H1 (cell line): Measurements from ENCODE around the gene BLOC1S1. TPM values are rescaled to one million over a fixed set of nuclear protein-coding genes. Genes with fewer than 3 reads are reported as not detected.

Experiments
- CTCF ChIA-PET: fragments of 300-600 bp; sonication (Branson Sonifier 250); formaldehyde crosslinking; loops from one replicate; lab custom pipeline; 2021; ENCODE audit not compliant: partially characterized antibody; lab: Charles Lee
- POLR2A ChIA-PET: fragments of 300-600 bp; sonication (Branson Sonifier 250); formaldehyde crosslinking; loops from one replicate; lab custom pipeline; 2021; ENCODE audit warnings: inconsistent platforms; ENCODE audit not compliant: partially characterized antibody; lab: Charles Lee
- DNase-seq, 2 experiments: peaks; one replicate each; pipeline versions ENCODE4 v3.0.0 to v3.0.0-alpha.2; 2010 to 2022; ENCODE audit warnings: low spot score in 2 of 2, low read depth in 1 of 2, mixed read lengths in 1 of 2
- FAIRE-seq: peaks from 2 replicates; lab custom pipeline; 2011; peaks lifted over from hg19 to GRCh38; lab: Jason Lieb, UNC
- H2AFZ ChIP-seq: 2 replicates; pipeline ENCODE4 v1.8.1; 2012; ENCODE audit warnings: low read length, inconsistent platforms
- H2AK5ac ChIP-seq: 2 replicates; pipeline ENCODE4 v1.6.1; 2013; ENCODE audit warnings: low read depth, low read length
- H2BK120ac ChIP-seq: replicated peaks from 2 replicates; pipeline ENCODE3; 2013; ENCODE audit warnings: low read depth, low read length, inconsistent platforms
- H2BK12ac ChIP-seq: 2 replicates; pipeline ENCODE4 v1.6.1; 2013; ENCODE audit warnings: low read depth, low read length
- H2BK15ac ChIP-seq: 2 replicates; pipeline ENCODE4 v1.6.1; 2013; ENCODE audit warnings: low read length
- H2BK20ac ChIP-seq: 2 replicates; pipeline ENCODE4 v1.6.1; 2013; ENCODE audit warnings: low read length
- H2BK5ac ChIP-seq: 2 replicates; pipeline ENCODE4 v1.6.1; 2013; ENCODE audit warnings: low read depth, low read length
- H3K14ac ChIP-seq: 2 replicates; pipeline ENCODE4 v1.6.1; 2013; ENCODE audit warnings: inconsistent platforms; ENCODE audit not compliant: insufficient read length
- H3K18ac ChIP-seq: 2 replicates; pipeline ENCODE4 v1.6.1; 2013; ENCODE audit warnings: low read length; ENCODE audit errors: extremely low read depth
- H3K23ac ChIP-seq: 2 replicates; pipeline ENCODE4 v1.6.1; 2013; ENCODE audit warnings: inconsistent platforms; ENCODE audit not compliant: insufficient read length
- H3K23me2 ChIP-seq: 2 replicates; pipeline ENCODE4 v1.6.1; 2013; ENCODE audit warnings: low read depth, low read length
- H3K27ac ChIP-seq: 2 replicates; pipeline ENCODE4 v1.6.1; 2011; ENCODE audit warnings: low read depth, low read length, inconsistent platforms
- H3K27me3 ChIP-seq, 4 experiments: replicated peaks in 1 of 4; 1 replicate in 1 of 4; 2 replicates in 3 of 4; pipeline versions ENCODE4 v1.6.1 to v1.8.1; 2011 to 2013; ENCODE audit warnings: low read length in 3 of 4, mild to moderate bottlenecking in 3 of 4, inconsistent platforms in 2 of 4, mixed read lengths in 2 of 4, moderate library complexity in 1 of 4; ENCODE audit not compliant: control insufficient read depth in 3 of 4, insufficient read depth in 3 of 4; ENCODE audit errors: extremely low read depth in 1 of 4
- H3K36me3 ChIP-seq, 4 experiments: 2 replicates each; pipeline versions ENCODE4 v1.6.1 to v1.8.1; 2011 to 2013; ENCODE audit warnings: mild to moderate bottlenecking in 4 of 4, low read length in 3 of 4, moderate library complexity in 2 of 4, control low read depth in 1 of 4, inconsistent platforms in 1 of 4; ENCODE audit not compliant: insufficient read depth in 4 of 4, control insufficient read depth in 2 of 4
- H3K4ac ChIP-seq: replicated peaks from 2 replicates; pipeline ENCODE3; 2013; ENCODE audit warnings: low read length, low read depth, mixed read lengths, inconsistent platforms; ENCODE audit not compliant: insufficient read length
- H3K4me1 ChIP-seq, 4 experiments: replicated peaks in 1 of 4; 1 replicate in 1 of 4; 2 replicates in 3 of 4; pipeline versions ENCODE4 v1.6.1 to v1.8.1; 2011 to 2013; ENCODE audit warnings: low read length in 3 of 4, inconsistent platforms in 2 of 4, mixed read lengths in 1 of 4; ENCODE audit not compliant: insufficient read depth in 4 of 4, control insufficient read depth in 3 of 4
- H3K4me2 ChIP-seq, 2 experiments: 2 replicates each; pipeline versions ENCODE4 v1.6.1 to v1.8.1; 2011 to 2013; ENCODE audit warnings: low read depth in 2 of 2, low read length in 2 of 2, control low read depth in 1 of 2, inconsistent platforms in 1 of 2, mild to moderate bottlenecking in 1 of 2; ENCODE audit not compliant: insufficient read depth in 1 of 2
- H3K4me3 ChIP-seq, 4 experiments: fragments of 200-600, 300-600 bp in 1 of 4; sonication (generic), shearing (Covaris generic), sonication (Bioruptor Twin) in 1 of 4; 2 replicates each; pipeline versions ENCODE4 v1.5.1 to v1.8.1; 2011 to 2016; ENCODE audit warnings: low read length in 4 of 4, low read depth in 3 of 4, control low read depth in 2 of 4, inconsistent platforms in 2 of 4, mild to moderate bottlenecking in 2 of 4, mixed read lengths in 1 of 4, moderate library complexity in 1 of 4; ENCODE audit not compliant: insufficient read depth in 2 of 4; ENCODE audit errors: extremely low read depth in 1 of 4
- H3K56ac ChIP-seq: replicated peaks from 2 replicates; pipeline ENCODE3; 2013; ENCODE audit warnings: low read depth, mild to moderate bottlenecking, mixed read lengths, low read length, inconsistent platforms; ENCODE audit not compliant: insufficient read length
- H3K79me1 ChIP-seq: 2 replicates; pipeline ENCODE4 v1.6.1; 2013; ENCODE audit warnings: low read depth, low read length, control low read depth
- H3K79me2 ChIP-seq, 2 experiments: 2 replicates each; pipeline versions ENCODE4 v1.6.1 to v1.8.1; 2012 to 2013; ENCODE audit warnings: low read length in 2 of 2, mild to moderate bottlenecking in 2 of 2, inconsistent platforms in 1 of 2; ENCODE audit not compliant: insufficient read depth in 2 of 2, control insufficient read depth in 1 of 2
- H3K9ac ChIP-seq, 4 experiments: replicated peaks in 1 of 4; 1 replicate in 1 of 4; 2 replicates in 3 of 4; pipeline versions ENCODE4 v1.6.1 to v1.8.1; 2011 to 2013; ENCODE audit warnings: low read depth in 3 of 4, low read length in 3 of 4, control low read depth in 2 of 4, mild to moderate bottlenecking in 2 of 4, moderate library complexity in 2 of 4, inconsistent platforms in 1 of 4; ENCODE audit errors: extremely low read depth in 1 of 4
- H3K9me3 ChIP-seq, 2 experiments: 2 replicates each; pipeline versions ENCODE4 v1.6.1 to v1.8.1; 2012 to 2013; ENCODE audit warnings: mild to moderate bottlenecking in 2 of 2, moderate library complexity in 2 of 2, control low read depth in 1 of 2, inconsistent platforms in 1 of 2, low read depth in 1 of 2, low read length in 1 of 2, mixed read lengths in 1 of 2; ENCODE audit not compliant: insufficient read depth in 2 of 2
- H4K20me1 ChIP-seq, 2 experiments: replicated peaks in 1 of 2; 2 replicates each; pipeline versions ENCODE3 to v1.8.1; 2011 to 2013; ENCODE audit warnings: inconsistent platforms in 2 of 2, low read length in 2 of 2, mild to moderate bottlenecking in 1 of 2; ENCODE audit not compliant: insufficient read depth in 2 of 2, control insufficient read depth in 1 of 2
- H4K5ac ChIP-seq: 2 replicates; pipeline ENCODE4 v1.6.1; 2013; ENCODE audit warnings: low read length, low read depth, mixed read lengths, inconsistent platforms; ENCODE audit not compliant: insufficient read length
- H4K8ac ChIP-seq: 2 replicates; pipeline ENCODE4 v1.8.0; 2013; ENCODE audit warnings: mild to moderate bottlenecking, moderate library complexity, low read length, inconsistent platforms; ENCODE audit not compliant: insufficient read depth; ENCODE audit errors: extremely low read depth
- H4K91ac ChIP-seq: replicated peaks from 2 replicates; pipeline ENCODE3; 2013; ENCODE audit warnings: low read length, mixed read lengths, inconsistent platforms; ENCODE audit not compliant: insufficient read length
- BCL11A ChIP-seq, 2 experiments: IDR thresholded peaks; one replicate each; pipeline ENCODE4 v1.6.1; 2011; ENCODE audit warnings: low read depth in 2 of 2, low read length in 2 of 2, mild to moderate bottlenecking in 2 of 2
- CREB1 ChIP-seq: IDR thresholded peaks from 2 replicates; pipeline ENCODE4 v1.6.1; 2012; ENCODE audit warnings: inconsistent platforms
- EGR1 ChIP-seq: IDR thresholded peaks from 2 replicates; pipeline ENCODE4 v1.6.1; 2011; ENCODE audit warnings: low read depth, low read length, borderline replicate concordance
- HDAC6 ChIP-seq: IDR thresholded peaks from one replicate; pipeline ENCODE4 v1.7.1; 2012; ENCODE audit warnings: low read depth, mild to moderate bottlenecking, inconsistent platforms, low read length, moderate library complexity
- NRF1 ChIP-seq: IDR thresholded peaks from 2 replicates; pipeline ENCODE4 v1.6.1; 2011; ENCODE audit warnings: mild to moderate bottlenecking, low read depth, low read length, improper control_type of control experiment
- SIRT6 ChIP-seq: IDR thresholded peaks from one replicate; pipeline ENCODE4 v1.7.1; 2012; ENCODE audit warnings: low read length, inconsistent platforms
- SP1 ChIP-seq: IDR thresholded peaks from 2 replicates; pipeline ENCODE4 v1.6.1; 2011; ENCODE audit warnings: low read depth, low read length
- SP4 ChIP-seq: IDR thresholded peaks from 2 replicates; pipeline ENCODE4 v1.6.1; 2012; ENCODE audit warnings: low read length, inconsistent platforms
- TEAD4 ChIP-seq: IDR thresholded peaks from 2 replicates; pipeline ENCODE4 v1.6.1; 2012; ENCODE audit warnings: low read depth, low read length, inconsistent platforms, mixed read lengths
- ZNF274 ChIP-seq: IDR thresholded peaks from 2 replicates; pipeline ENCODE4 v1.7.0; 2012; ENCODE audit warnings: low read length, borderline replicate concordance; ENCODE audit errors: extremely low read depth
- WGBS, 2 experiments: shearing (Covaris generic) in 1 of 2; methylation state at CpG; one replicate each; pipeline versions ENCODE4 v1.1.6 to v1.1.7; 2013 to 2015; ENCODE audit warnings: low lambda C conversion rate in 2 of 2, mixed read lengths in 2 of 2, inconsistent platforms in 1 of 2, low coverage in 1 of 2, missing lambda C conversion rate in 1 of 2; ENCODE audit not compliant: insufficient replicate concordance in 2 of 2, insufficient coverage in 1 of 2, insufficient read length in 1 of 2; ENCODE audit errors: extremely low coverage in 1 of 2, missing lambda C conversion rate in 1 of 2; 5-methylcytosine and 5-hydroxymethylcytosine counted together
- polyA plus RNA-seq, 7 experiments: library from polyadenylated mRNA; depleted of rRNA in 3 of 7; stranded (reverse) in 5 of 7; unstranded in 2 of 7; fragments of >200 nt in 5 of 7; fragments of 200-250 nt in 2 of 7; gene quantifications; 1 replicate in 5 of 7; 2 replicates in 1 of 7; 4 replicates in 1 of 7; pipeline versions ENCODE4 v1.2.1 to v1.2.3, GENCODE V29; 2011 to 2013; ENCODE audit warnings: missing spikeins in 2 of 7, mixed read lengths in 2 of 7
- total RNA-seq: library from RNA; stranded (reverse); fragmentation: NEBNext Ultra II Directional; extraction: Animal tissue kit (Norgen Biotek cat#: 25700); gene quantifications from 2 replicates; pipeline ENCODE4 v1.2.1, GENCODE V29; 2021
- TF ChIP-seq, protein P1 (sequence below): IDR thresholded peaks from 2 replicates; pipeline ENCODE4 v1.6.1; 2012; ENCODE audit warnings: inconsistent platforms

The BLOC1S1 gene
- total and polyA plus RNA-seq, 2 of the 8 experiments (the other 6 are each of a cell fraction or from before 2014, with no cell fraction given), result 91.1 to 185 TPM

DNA sequence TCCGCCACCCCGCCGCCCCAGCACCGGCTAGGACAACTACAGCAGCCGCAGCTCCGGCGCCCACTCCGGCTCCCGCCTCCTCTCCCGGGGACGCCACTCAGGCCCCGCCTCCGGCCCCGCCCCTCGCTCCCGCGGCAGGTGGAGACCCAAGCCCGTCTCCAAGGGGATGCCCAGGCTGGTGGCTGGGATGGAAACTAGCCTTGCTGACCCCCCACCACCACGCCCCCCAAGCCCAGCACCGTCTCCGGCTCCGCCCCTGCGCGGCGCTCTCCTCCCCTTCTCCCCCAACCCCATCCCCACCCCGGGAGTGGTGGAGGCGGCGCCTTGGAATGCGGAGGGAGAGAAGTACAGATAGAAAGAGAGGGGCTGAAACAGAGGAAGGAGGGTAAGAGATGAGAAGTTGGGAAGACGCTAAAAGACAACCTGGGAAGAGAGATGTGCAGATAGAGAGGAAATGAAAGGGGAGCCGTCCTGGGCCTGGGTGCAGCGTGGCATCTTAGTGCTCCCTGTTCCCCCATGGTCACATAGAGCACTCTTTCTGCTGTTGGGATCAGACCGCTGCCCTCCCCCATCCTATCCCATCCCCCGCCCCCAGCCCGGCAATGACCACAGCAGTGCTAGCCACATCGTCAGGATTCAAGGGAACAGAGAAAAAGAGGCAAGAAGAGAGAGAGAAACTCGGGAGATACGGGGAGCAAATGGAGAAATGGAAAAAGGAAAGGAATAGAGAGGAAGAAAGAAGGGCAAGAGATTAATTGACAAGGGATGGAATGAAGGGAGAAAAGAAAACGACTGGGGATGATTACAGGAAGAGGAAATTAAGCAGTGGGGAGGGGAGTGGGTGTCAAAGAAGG lies 7.8 kb upstream of the BLOC1S1 start, which contains the start of gene ITGA7:
Gene ITGA7, minus strand, starts transcription at position 64 of the 854 bp plus-strand sequence. CDS start 222 bp downstream, outside the sequence.
- Histone ChIP-seq H2AK5ac (no peak within 1 kb of the TSS; the same call in 1 of the 2 replicates), H2BK120ac (no peak within 1 kb of the TSS), H2BK5ac (peak within 1 kb of the TSS; percentile 72; the same call in 1 of the 2 replicates), H3K36me3 (no peaks in the 10 kb centered on the region; a peak in 1 of 8 replicates), H3K14ac (no peak within 1 kb of the TSS), H3K56ac (peak within 1 kb of the TSS; percentile 20), H4K20me1 (peaks cover 0 to 11% of the 10 kb centered on the region in 2 experiments), H2BK12ac (peak within 1 kb of the TSS; percentile 60; the same call in 1 of the 2 replicates), H3K9me3 (no peaks in the 10 kb centered on the region), H3K4me3 (peak within 1 kb of the TSS; percentile 83 to 88 (median 86)), H3K27ac (0 out of 2 replicates have a peak within 1 kb of the TSS, but pooled peaks have one; percentile 54), H3K4ac (no peak within 1 kb of the TSS), H2BK15ac (peak within 1 kb of the TSS; percentile 10; the same call in 1 of the 2 replicates), H3K4me1 (peaks cover 0 to 25% (median 8%) of the 10 kb centered on the region in 4 experiments; a peak in 5 of 7 replicates), H3K9ac (peak within 1 kb of the TSS; percentile 51 to 74 (median 58)), H4K91ac (peak within 1 kb of the TSS; percentile 40), H4K5ac (peak within 1 kb of the TSS; percentile 69), H3K4me2 (peak within 1 kb of the TSS; percentile 91 to 100), H2BK20ac (peak within 1 kb of the TSS; percentile 29; the same call in 1 of the 2 replicates), H3K79me1 (peaks cover 11% of the 10 kb centered on the region; the same call in 1 of the 2 replicates), H3K23ac (no peak within 1 kb of the TSS), H3K23me2 (peaks cover 15% of the 10 kb centered on the region), H3K18ac (peak within 1 kb of the TSS; percentile 73), H2AFZ (peak within 1 kb of the TSS; percentile 96), H3K79me2 (peaks cover 0 to 32% of the 10 kb centered on the region in 2 experiments; a peak in 2 of 4 replicates), H3K27me3 (peaks cover 0 to 3% (median 0%) of the 10 kb centered on the region in 4 experiments; a peak in 5 of 7 replicates), H4K8ac (no peak within 1 kb of the TSS; the same call in 1 of the 2 replicates)
- CTCF ChIA-PET, result interaction anchor here (2.3 to 5.1 kb wide), 9 partner anchors 8 to 29 kb away, joined by 12 to 38 read pairs (median 24); partner anchors contain the start of genes BLOC1S1, CD63 and RDH5
- POLR2A ChIA-PET, result interaction anchor here (1.0 to 3.6 kb wide), 11 partner anchors 9 to 123 kb away, joined by 5 to 39 read pairs (median 9); partner anchors contain the start of genes BLOC1S1, CD63 and RDH5
- DNase-seq (peak; percentile 83 to 99), FAIRE-seq (no peak)
- 1% methylated on average over 12 of the region's 39 CpGs; no CpG with 5 or more reads in 1 of the 2 experiments for WGBS, 2 experiments
- TF ChIP-seq SIRT6, result no peak
- no peak for TF ChIP-seq NRF1
- 0 out of 2 replicates have a peak, but pooled peaks have one; percentile 2 for TF ChIP-seq EGR1
- no peak for TF ChIP-seq SP4
- TF ChIP-seq, protein P1, sequence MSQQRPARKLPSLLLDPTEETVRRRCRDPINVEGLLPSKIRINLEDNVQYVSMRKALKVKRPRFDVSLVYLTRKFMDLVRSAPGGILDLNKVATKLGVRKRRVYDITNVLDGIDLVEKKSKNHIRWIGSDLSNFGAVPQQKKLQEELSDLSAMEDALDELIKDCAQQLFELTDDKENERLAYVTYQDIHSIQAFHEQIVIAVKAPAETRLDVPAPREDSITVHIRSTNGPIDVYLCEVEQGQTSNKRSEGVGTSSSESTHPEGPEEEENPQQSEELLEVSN, result no peak
- TF ChIP-seq CREB1, result 0 out of 2 replicates have a peak, but pooled peaks have one; percentile 14
- TF ChIP-seq SP1, result no peak; the same call in 1 of the 2 replicates
- no peak for TF ChIP-seq BCL11A (IDR thresholded peaks at IDR 0.05; ENCODE audit: low read depth in 2 of 2, low read length in 2 of 2)
- no peak for TF ChIP-seq HDAC6
- no peak for TF ChIP-seq ZNF274
- peak; percentile 77 for TF ChIP-seq TEAD4
